Measurements from ENCODE around the gene KAT8. TPM values are rescaled to one million over a fixed set of nuclear protein-coding genes. Genes with fewer than 3 reads are reported as not detected.

Gene KAT8
- total and polyA plus RNA-seq, 9 of the 15 experiments (the other 6 are each of a cell fraction or from before 2014, with no cell fraction given) = 10.0 to 98.5 (median 76.4) TPM

GRCh38 chr16:31080035-31080629 is 37.3 kb upstream of the KAT8 start (continued):
- no peak for TF ChIP-seq ZNF143 (CRISPR knock-in tag; IDR thresholded peaks at IDR 0.05)
- no peak for TF ChIP-seq JUN (IDR thresholded peaks at IDR 0.05; ENCODE audit: borderline replicate concordance, low read depth, low read length)
- TF ChIP-seq JUN (CRISPR knock-in tag; IDR thresholded peaks at IDR 0.05; ENCODE audit: borderline replicate concordance) = no peak
- TF ChIP-seq ZC3H4 (CRISPR knock-in tag; IDR thresholded peaks at IDR 0.05; ENCODE audit: borderline replicate concordance) = no peak
- TF ChIP-seq EP400 (IDR thresholded peaks at IDR 0.05) = no peak
- TF ChIP-seq ZNF407 (IDR thresholded peaks at IDR 0.05; ENCODE audit: low read depth) = no peak
- TF ChIP-seq CBFA2T2 (conservative IDR thresholded peaks at IDR 0.05) = no peak
- TF ChIP-seq CREBBP (IDR thresholded peaks at IDR 0.05; ENCODE audit: low read depth, low read length) = no peak
